Endothelial cell of umbilical vein (primary cell): Measurements from ENCODE around the gene PPM1L.

ENCODE experiments used
- CTCF ChIP-seq, 2 donors: IDR thresholded peaks; 1 replicate in 1 of 2; 2 replicates in 1 of 2; pipeline ENCODE4 v1.5.1; 2011; ENCODE audit warnings: low read length in 2 of 2, mild to moderate bottlenecking in 2 of 2, moderate library complexity in 2 of 2, control low read depth in 1 of 2, inconsistent platforms in 1 of 2, low read depth in 1 of 2; ENCODE audit not compliant: insufficient read depth in 1 of 2; ENCODE audit errors: extremely low read depth in 1 of 2
- EZH2 ChIP-seq: IDR thresholded peaks from 2 replicates; pipeline ENCODE4 v1.6.1; 2012; ENCODE audit warnings: borderline replicate concordance, low read depth, mild to moderate bottlenecking, moderate library complexity, low read length, inconsistent platforms; ENCODE audit not compliant: severe bottlenecking
- JUN ChIP-seq: IDR thresholded peaks from 2 replicates; pipeline ENCODE4 v1.6.1; 2011; ENCODE audit warnings: borderline replicate concordance, low read depth; ENCODE audit not compliant: insufficient read length, insufficient read depth
- POLR2A ChIP-seq: IDR thresholded peaks from 2 replicates; pipeline ENCODE4 v1.6.1; 2012; ENCODE audit warnings: low read depth, mild to moderate bottlenecking, control low read depth, low read length

GRCh38 chr3:160778480-160778879 lies 22.4 kb downstream of the PPM1L start:
- no peak for TF ChIP-seq POLR2A
- no peak for TF ChIP-seq CTCF (IDR thresholded peaks at IDR 0.05; ENCODE audit: extremely low read depth in 1 of 2, insufficient read depth in 1 of 2, low read depth in 1 of 2, low read length in 2 of 2)
- TF ChIP-seq EZH2, result no peak
- TF ChIP-seq JUN, result no peak
